Liver (tissue), 9 donors: ENCODE results near the gene PPP4R1. TPM values are rescaled to one million over a fixed set of nuclear protein-coding genes. Genes with fewer than 3 reads are reported as not detected.
"Not testable (repeated sequence)": the region's sequence is repeated elsewhere in the genome, so short reads cannot be mapped to it uniquely, and the experiment has no call there.

Experiments used
- DNase-seq: peaks from one replicate; pipeline ENCODE4 v3.0.0-alpha.2; 2017; ENCODE audit warnings: low spot score
- H3K27ac ChIP-seq, 2 donors: one replicate each; pipeline ENCODE4 v1.7.0; 2013; ENCODE audit warnings: inconsistent platforms in 2 of 2, low read length in 2 of 2, control low read depth in 1 of 2, low read depth in 1 of 2, mild to moderate bottlenecking in 1 of 2
- H3K27me3 ChIP-seq, 4 donors: one replicate each; pipeline versions ENCODE4 v1.6.1 to v1.7.0; 2013; ENCODE audit warnings: low read length in 3 of 4, inconsistent platforms in 1 of 4, mild to moderate bottlenecking in 1 of 4, moderate library complexity in 1 of 4; ENCODE audit not compliant: control insufficient read depth in 4 of 4, insufficient read depth in 4 of 4
- H3K36me3 ChIP-seq, 4 donors: one replicate each; pipeline versions ENCODE4 v1.6.1 to v1.7.0; 2013; ENCODE audit warnings: low read length in 3 of 4, mild to moderate bottlenecking in 3 of 4, low read depth in 1 of 4, moderate library complexity in 1 of 4; ENCODE audit not compliant: control insufficient read depth in 4 of 4, insufficient read depth in 3 of 4
- H3K4me1 ChIP-seq, 4 donors: one replicate each; pipeline versions ENCODE4 v1.6.1 to v1.7.0; 2013; ENCODE audit warnings: low read length in 3 of 4, mild to moderate bottlenecking in 3 of 4, moderate library complexity in 1 of 4; ENCODE audit not compliant: control insufficient read depth in 4 of 4, insufficient read depth in 4 of 4
- H3K4me3 ChIP-seq, 3 donors: one replicate each; pipeline versions ENCODE4 v1.6.1 to v1.7.0; 2013; ENCODE audit warnings: low read length in 3 of 3, control low read depth in 1 of 3, low read depth in 1 of 3, mild to moderate bottlenecking in 1 of 3
- H3K9ac ChIP-seq, 2 donors: one replicate each; pipeline ENCODE4 v1.7.0; 2013; ENCODE audit warnings: low read length in 2 of 2, mild to moderate bottlenecking in 2 of 2, moderate library complexity in 2 of 2, control low read depth in 1 of 2, low read depth in 1 of 2
- H3K9me3 ChIP-seq, 4 donors: one replicate each; pipeline versions ENCODE4 v1.6.1 to v1.7.0; 2013; ENCODE audit warnings: low read length in 3 of 4; ENCODE audit not compliant: control insufficient read depth in 4 of 4
- ATF3 ChIP-seq: IDR thresholded peaks from 2 replicates; pipeline ENCODE4 v1.6.1; 2016; ENCODE audit warnings: antibody characterized with exemption
- CTCF ChIP-seq: fragments of 150-350 bp; IDR thresholded peaks from 2 replicates; pipeline ENCODE4 v1.5.1; 2017; ENCODE audit warnings: improper control_type of control experiment, low read depth, low read length; ENCODE audit not compliant: missing input control
- EGR1 ChIP-seq, 2 donors: IDR thresholded peaks; 2 replicates each; pipeline ENCODE4 v1.6.1; 2016 to 2018; ENCODE audit warnings: antibody characterized with exemption in 2 of 2, low read depth in 2 of 2
- FOXA1 ChIP-seq: IDR thresholded peaks from 2 replicates; pipeline ENCODE4 v1.6.1; 2016; ENCODE audit warnings: antibody characterized with exemption
- FOXA2 ChIP-seq: IDR thresholded peaks from 2 replicates; pipeline ENCODE4 v1.6.1; 2016; ENCODE audit warnings: antibody characterized with exemption
- HNF4A ChIP-seq, 2 donors: conservative IDR thresholded peaks; 2 replicates each; pipeline ENCODE4 v1.6.1; 2016; ENCODE audit warnings: antibody characterized with exemption in 2 of 2, mild to moderate bottlenecking in 2 of 2
- HNF4G ChIP-seq: IDR thresholded peaks from 2 replicates; pipeline ENCODE4 v1.6.1; 2016; ENCODE audit warnings: antibody characterized with exemption
- JUND ChIP-seq, 2 donors: IDR thresholded peaks; 2 replicates each; pipeline ENCODE4 v1.6.1; 2016; ENCODE audit warnings: antibody characterized with exemption in 2 of 2
- MAX ChIP-seq: IDR thresholded peaks from 2 replicates; pipeline ENCODE4 v1.6.1; 2016; ENCODE audit warnings: antibody characterized with exemption
- NR2F2 ChIP-seq: IDR thresholded peaks from 2 replicates; pipeline ENCODE4 v1.6.1; 2016; ENCODE audit warnings: antibody characterized with exemption
- RXRA ChIP-seq, 2 donors: IDR thresholded peaks; 2 replicates each; pipeline ENCODE4 v1.6.1; 2017 to 2018; ENCODE audit warnings: antibody characterized with exemption in 2 of 2, mild to moderate bottlenecking in 1 of 2
- SP1 ChIP-seq: IDR thresholded peaks from 2 replicates; pipeline ENCODE4 v1.6.1; 2018; ENCODE audit warnings: antibody characterized with exemption, mild to moderate bottlenecking
- TAF1 ChIP-seq: conservative IDR thresholded peaks from 2 replicates; pipeline ENCODE4 v1.6.1; 2016; ENCODE audit warnings: antibody characterized with exemption, mild to moderate bottlenecking
- YY1 ChIP-seq: IDR thresholded peaks from 2 replicates; pipeline ENCODE4 v1.6.1; 2016; ENCODE audit warnings: antibody characterized with exemption, mild to moderate bottlenecking
- ZBTB33 ChIP-seq: IDR thresholded peaks from 2 replicates; pipeline ENCODE4 v1.6.1; 2016; ENCODE audit warnings: antibody characterized with exemption
- WGBS: extraction: QIAGEN DNeasy Blood & Tissue Kit; methylation state at CpG from one replicate; pipeline ENCODE4 v1.1.7; 2013; 5-methylcytosine and 5-hydroxymethylcytosine counted together
- polyA plus RNA-seq, 2 donors: library from polyadenylated mRNA; stranded (reverse) in 1 of 2; unstranded in 1 of 2; fragments of 200-250 nt in 1 of 2; fragments of >200 nt in 1 of 2; fragmentation: Nextera tagmentation in 1 of 2; extraction: Ambion mirVana in 1 of 2; gene quantifications; one replicate each; pipeline versions ENCODE4 v1.2.1 to v1.2.3, GENCODE V29; 2013 to 2015
- total RNA-seq, 2 donors: library from RNA; depleted of rRNA; stranded (reverse); fragments of >200 nt; gene quantifications; one replicate each; pipeline ENCODE4 v1.2.3, GENCODE V29; 2014
- donor health status: healthy.
- donor health status: healthy.
- donor health status: healthy.
- donor health status: healthy.
- donor health status: healthy.

Gene PPP4R1
- total and polyA plus RNA-seq, 4 donors: 11.7 to 50.8 (median 22.8) TPM

GRCh38 chr18:9608298-9608697 lies 6.1 kb downstream of the PPP4R1 start:
- Histone ChIP-seq H3K4me3 (no peak overlapping the region), H3K4me1 (peaks cover 10 to 32% (median 21%) of the 10 kb centered on the region in 4 donors), H3K9ac (no peak overlapping the region), H3K27me3 (no peaks in the 10 kb centered on the region), H3K9me3 (no peaks in the 10 kb centered on the region), H3K27ac (no peak overlapping the region), H3K36me3 (no peaks in the 10 kb centered on the region)
- TF ChIP-seq HNF4G (no peak), FOXA2 (no peak), SP1 (no peak), CTCF (no peak), RXRA (IDR thresholded peaks at IDR 0.05) (no peak), YY1 (no peak), JUND (IDR thresholded peaks at IDR 0.05) (no peak), FOXA1 (no peak), HNF4A (conservative IDR thresholded peaks at IDR 0.05) (no peak), ATF3 (no peak), NR2F2 (no peak), EGR1 (IDR thresholded peaks at IDR 0.05; ENCODE audit: low read depth in 2 of 2) (no peak), TAF1 (no peak), ZBTB33 (no peak)
- DNase-seq: no peak

GRCh38 chr18:9607111-9607510 lies 7.2 kb downstream of the PPP4R1 start:
- not testable (repeated sequence) for H3K9ac ChIP-seq, DNase-seq, H3K9me3 ChIP-seq, H3K4me3 ChIP-seq, H3K36me3 ChIP-seq, H3K27me3 ChIP-seq, H3K27ac ChIP-seq
- 96% methylated on average over 5 of the region's 5 CpGs for WGBS
- H3K4me1 ChIP-seq: peaks cover 9 to 20% (median 13%) of the 10 kb centered on the region in 4 donors

GRCh38 chr18:9606039-9606438 lies 8.3 kb downstream of the PPP4R1 start:
- TF ChIP-seq ZBTB33: no peak
- no peak for TF ChIP-seq MAX
- no peak for TF ChIP-seq FOXA1
- H3K27me3 ChIP-seq: no peaks in the 10 kb centered on the region
- peaks cover 9 to 17% (median 12%) of the 10 kb centered on the region in 4 donors for H3K4me1 ChIP-seq
- no peak for DNase-seq
- no peaks in the 10 kb centered on the region for H3K36me3 ChIP-seq
- H3K27ac ChIP-seq: no peak overlapping the region
- H3K9ac ChIP-seq: no peak overlapping the region
- no peak overlapping the region for H3K4me3 ChIP-seq
- no peaks in the 10 kb centered on the region for H3K9me3 ChIP-seq
- 94% methylated on average over 3 of the region's 3 CpGs for WGBS
